Mucosa of stomach (tissue), 1 donor: ENCODE data around the gene INSR.

ENCODE experiments used
- H3K27me3 ChIP-seq: one replicate; pipeline ENCODE4 v1.7.0; 2013; ENCODE audit warnings: mild to moderate bottlenecking, low read length; ENCODE audit not compliant: control insufficient read depth, insufficient read depth
- H3K36me3 ChIP-seq: one replicate; pipeline ENCODE4 v1.7.0; 2013; ENCODE audit warnings: low read length; ENCODE audit not compliant: control insufficient read depth, insufficient read depth
- H3K4me1 ChIP-seq: one replicate; pipeline ENCODE4 v1.7.0; 2013; ENCODE audit warnings: mild to moderate bottlenecking, low read length; ENCODE audit not compliant: control insufficient read depth, insufficient read depth
- H3K4me3 ChIP-seq: one replicate; pipeline ENCODE4 v1.7.0; 2013; ENCODE audit warnings: low read length
- H3K9ac ChIP-seq: one replicate; pipeline ENCODE4 v1.7.0; 2013; ENCODE audit warnings: mild to moderate bottlenecking, low read length, moderate library complexity
- H3K9me3 ChIP-seq: one replicate; pipeline ENCODE4 v1.7.0; 2013; ENCODE audit warnings: mild to moderate bottlenecking, low read length, moderate library complexity; ENCODE audit not compliant: control insufficient read depth
- donor health status: Pancreatic carcinoma.

INSR gene

GRCh38 chr19:7293762-7294557 lies at the start of gene INSR:
Gene INSR, minus strand, starts transcription at chr19:7294414. Its CDS starts 523 bp downstream, at chr19:7293891.
- Histone ChIP-seq H3K9ac (peak within 1 kb of the TSS; percentile 82), H3K4me3 (peak within 1 kb of the TSS; percentile 72), H3K9me3 (no peaks in the 10 kb centered on the region), H3K4me1 (peaks cover 19% of the 10 kb centered on the region), H3K36me3 (no peaks in the 10 kb centered on the region), H3K27me3 (no peaks in the 10 kb centered on the region)

- no peak overlapping the region for H3K4me3 ChIP-seq
- H3K9ac ChIP-seq: no peak overlapping the region
- H3K4me1 ChIP-seq: peaks cover 22% of the 10 kb centered on the region
- no peaks in the 10 kb centered on the region for H3K27me3 ChIP-seq
- no peaks in the 10 kb centered on the region for H3K36me3 ChIP-seq
- H3K9me3 ChIP-seq: no peaks in the 10 kb centered on the region
These were observed 47.9 kb upstream of the INSR start for GRCh38 chr19:7342143-7342542.

- Histone ChIP-seq H3K9ac (no peak overlapping the region), H3K9me3 (no peaks in the 10 kb centered on the region), H3K4me3 (no peak overlapping the region), H3K27me3 (no peaks in the 10 kb centered on the region), H3K4me1 (peaks cover 17% of the 10 kb centered on the region), H3K36me3 (no peaks in the 10 kb centered on the region)
These were observed 47.0 kb upstream of the INSR start for GRCh38 chr19:7340959-7341837.

GRCh38 chr19:7337380-7338194 lies 43.4 kb upstream of the INSR start:
- H3K36me3 ChIP-seq: no peaks in the 10 kb centered on the region
- H3K4me3 ChIP-seq: no peak overlapping the region
- H3K9me3 ChIP-seq: no peaks in the 10 kb centered on the region
- no peaks in the 10 kb centered on the region for H3K4me1 ChIP-seq
- H3K27me3 ChIP-seq: no peaks in the 10 kb centered on the region
- no peak overlapping the region for H3K9ac ChIP-seq

GRCh38 chr19:7336321-7336973 lies 42.2 kb upstream of the INSR start:
- no peaks in the 10 kb centered on the region for H3K36me3 ChIP-seq
- H3K4me3 ChIP-seq: no peak overlapping the region
- no peaks in the 10 kb centered on the region for H3K4me1 ChIP-seq
- H3K9me3 ChIP-seq: no peaks in the 10 kb centered on the region
- H3K9ac ChIP-seq: no peak overlapping the region
- H3K27me3 ChIP-seq: no peaks in the 10 kb centered on the region

- no peaks in the 10 kb centered on the region for H3K36me3 ChIP-seq
- no peaks in the 10 kb centered on the region for H3K27me3 ChIP-seq
- no peak overlapping the region for H3K4me3 ChIP-seq
- H3K9ac ChIP-seq: no peak overlapping the region
- no peaks in the 10 kb centered on the region for H3K4me1 ChIP-seq
- H3K9me3 ChIP-seq: no peaks in the 10 kb centered on the region
These were observed 39.2 kb upstream of the INSR start for GRCh38 chr19:7333198-7334118.

- Histone ChIP-seq H3K4me3 (no peak overlapping the region), H3K36me3 (no peaks in the 10 kb centered on the region), H3K4me1 (no peaks in the 10 kb centered on the region), H3K9ac (no peak overlapping the region), H3K27me3 (no peaks in the 10 kb centered on the region), H3K9me3 (no peaks in the 10 kb centered on the region)
These were observed 37.2 kb upstream of the INSR start for GRCh38 chr19:7331446-7331845.

GRCh38 chr19:7328647-7329046 lies 34.4 kb upstream of the INSR start:
- no peaks in the 10 kb centered on the region for H3K9me3 ChIP-seq
- no peak overlapping the region for H3K9ac ChIP-seq
- H3K4me1 ChIP-seq: no peaks in the 10 kb centered on the region
- no peaks in the 10 kb centered on the region for H3K27me3 ChIP-seq
- H3K4me3 ChIP-seq: no peak overlapping the region
- H3K36me3 ChIP-seq: no peaks in the 10 kb centered on the region

GRCh38 chr19:7327802-7328201 lies 33.6 kb upstream of the INSR start:
- Histone ChIP-seq H3K27me3 (no peaks in the 10 kb centered on the region), H3K4me1 (no peaks in the 10 kb centered on the region), H3K9ac (no peak overlapping the region), H3K9me3 (no peaks in the 10 kb centered on the region), H3K4me3 (no peak overlapping the region), H3K36me3 (no peaks in the 10 kb centered on the region)

- Histone ChIP-seq H3K9ac (no peak overlapping the region), H3K36me3 (no peaks in the 10 kb centered on the region), H3K4me3 (no peak overlapping the region), H3K9me3 (no peaks in the 10 kb centered on the region), H3K27me3 (no peaks in the 10 kb centered on the region), H3K4me1 (peaks cover 2% of the 10 kb centered on the region)
These were observed 32.1 kb upstream of the INSR start for GRCh38 chr19:7326105-7326877.
